Lower leg skin (tissue), 4 donors: ENCODE measurements around the gene MCL1. TPM values are rescaled to one million over a fixed set of nuclear protein-coding genes. Genes with fewer than 3 reads are reported as not detected.
"Not testable (repeated sequence)": the region's sequence is repeated elsewhere in the genome, so short reads cannot be mapped to it uniquely, and the experiment has no call there.

ENCODE experiments used
- DNase-seq, 2 donors: peaks; one replicate each; pipeline ENCODE4 v3.0.0-alpha.2; 2019; ENCODE audit warnings: low spot score in 2 of 2
- H3K4me3 ChIP-seq: fragments of 200-600 bp; sonication (generic); 2 replicates; pipeline ENCODE4 v1.5.1; 2017; ENCODE audit warnings: mild to moderate bottlenecking, low read depth; ENCODE audit not compliant: poor library complexity, severe bottlenecking
- CTCF ChIP-seq, 3 donors: fragments of 450-650 bp; IDR thresholded peaks; one replicate each; pipeline ENCODE4 v1.5.1; 2016; ENCODE audit warnings: antibody characterized with exemption in 3 of 3, mild to moderate bottlenecking in 3 of 3, moderate library complexity in 2 of 3
- POLR2A ChIP-seq, 2 donors: fragments of 450-650 bp; IDR thresholded peaks; one replicate each; pipeline ENCODE4 v1.6.1; 2016 to 2017; ENCODE audit warnings: antibody characterized with exemption in 2 of 2, mild to moderate bottlenecking in 1 of 2, moderate library complexity in 1 of 2
- WGBS, 2 donors: methylation state at CpG; one replicate each; pipeline ENCODE4 v1.1.5; 2018; 5-methylcytosine and 5-hydroxymethylcytosine counted together
- intact Hi-C: fragments of 100-400 bp; cut with DNase I; formaldehyde crosslinking; loops from one replicate; pipeline ENCODE4 v1.15.0; 2023; ENCODE audit warnings: low total_unique reads
- total RNA-seq, 4 donors: library from RNA; depleted of rRNA; stranded (reverse); fragments of >200 nt; gene quantifications; one replicate each; pipeline ENCODE4 v1.1.0, GENCODE V29; 2016

Gene MCL1
- total RNA-seq, 4 donors from 2014 or later = 282 to 445 (median 360) TPM

GRCh38 chr1:150582371-150582770 is 3.0 kb upstream of the MCL1 start:
- intact Hi-C loops = no loop called here
- no peak overlapping the region for H3K4me3 ChIP-seq
- TF ChIP-seq POLR2A (IDR thresholded peaks at IDR 0.05) (no peak), CTCF (IDR thresholded peaks at IDR 0.05) (no peak)
- DNase-seq = no peak
- WGBS, 2 donors = 71 to 79% methylated on average over 2 of the region's 2 CpGs

- H3K4me3 ChIP-seq, DNase-seq, intact Hi-C loops: not testable (repeated sequence)
- WGBS, 2 donors = 94 to 95% methylated on average over 14 of the region's 14 CpGs
Measured at GRCh38 chr1:150581962-150582361, 2.6 kb upstream of the MCL1 start.

GRCh38 chr1:150581437-150581836 is 2.0 kb upstream of the MCL1 start:
- DNase-seq, H3K4me3 ChIP-seq, intact Hi-C loops: not testable (repeated sequence)
- 97 to 98% methylated on average over 7 of the region's 7 CpGs for WGBS, 2 donors

GRCh38 chr1:150580966-150581365 is 1.6 kb upstream of the MCL1 start:
- H3K4me3 ChIP-seq, DNase-seq, intact Hi-C loops: not testable (repeated sequence)
- WGBS, 2 donors = 68 to 79% methylated on average over 3 of the region's 3 CpGs

GRCh38 chr1:150579945-150580642 is 684 bp upstream of the MCL1 start:
- intact Hi-C loops = no loop called here
- 70 to 73% methylated on average over 15 of the region's 15 CpGs for WGBS, 2 donors
- no peak for TF ChIP-seq CTCF (IDR thresholded peaks at IDR 0.05)
- TF ChIP-seq POLR2A (IDR thresholded peaks at IDR 0.05) = no peak
- H3K4me3 ChIP-seq = no peak overlapping the region
- no peak for DNase-seq

GRCh38 chr1:150578272-150579109 is 919 bp downstream of the MCL1 start:
- intact Hi-C loops = no loop called here
- WGBS, 2 donors = 0% methylated on average over 48 to 50 of the region's 50 CpGs
- H3K4me3 ChIP-seq = peak overlapping the region; percentile 74
- no peak for TF ChIP-seq CTCF (IDR thresholded peaks at IDR 0.05)
- no peak for TF ChIP-seq POLR2A (IDR thresholded peaks at IDR 0.05)
- DNase-seq = peak in 1 of 2 donors; percentile 88

GRCh38 chr1:150577557-150578271 is 1.7 kb downstream of the MCL1 start:
- no peak for DNase-seq
- no peak for TF ChIP-seq POLR2A (IDR thresholded peaks at IDR 0.05)
- no peak for TF ChIP-seq CTCF (IDR thresholded peaks at IDR 0.05)
- WGBS, 2 donors = 1% methylated on average over 11 of the region's 11 CpGs
- peak overlapping the region; percentile 74 for H3K4me3 ChIP-seq
- intact Hi-C loops = no loop called here
